ENCODE results near the gene CDT1.

DNA sequence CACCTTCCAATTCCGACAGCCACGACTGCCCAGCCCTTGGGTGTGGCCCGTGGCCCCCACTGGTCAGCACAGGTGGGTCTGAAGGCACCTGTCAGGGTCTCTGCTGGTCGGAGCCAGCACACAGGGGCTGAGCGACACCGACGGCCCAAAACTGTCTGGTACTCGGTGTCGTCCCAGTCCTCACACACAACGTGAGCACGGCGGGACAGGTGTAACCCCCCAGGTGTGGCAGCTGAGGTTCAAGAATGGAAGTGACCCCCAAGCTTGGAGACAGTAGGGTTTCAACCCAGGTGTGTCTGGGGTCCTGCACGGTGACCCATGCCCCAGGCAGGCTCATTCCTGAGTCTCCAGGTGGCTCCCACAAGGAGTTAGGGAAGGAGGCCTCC lies 52.1 kb downstream of the CDT1 start:
- no peak for TF ChIP-seq EZH2phosphoT487 (IDR thresholded peaks at IDR 0.05; ENCODE audit: low read depth, severe bottlenecking, unreplicated experiment)
- TF ChIP-seq, protein P1, sequence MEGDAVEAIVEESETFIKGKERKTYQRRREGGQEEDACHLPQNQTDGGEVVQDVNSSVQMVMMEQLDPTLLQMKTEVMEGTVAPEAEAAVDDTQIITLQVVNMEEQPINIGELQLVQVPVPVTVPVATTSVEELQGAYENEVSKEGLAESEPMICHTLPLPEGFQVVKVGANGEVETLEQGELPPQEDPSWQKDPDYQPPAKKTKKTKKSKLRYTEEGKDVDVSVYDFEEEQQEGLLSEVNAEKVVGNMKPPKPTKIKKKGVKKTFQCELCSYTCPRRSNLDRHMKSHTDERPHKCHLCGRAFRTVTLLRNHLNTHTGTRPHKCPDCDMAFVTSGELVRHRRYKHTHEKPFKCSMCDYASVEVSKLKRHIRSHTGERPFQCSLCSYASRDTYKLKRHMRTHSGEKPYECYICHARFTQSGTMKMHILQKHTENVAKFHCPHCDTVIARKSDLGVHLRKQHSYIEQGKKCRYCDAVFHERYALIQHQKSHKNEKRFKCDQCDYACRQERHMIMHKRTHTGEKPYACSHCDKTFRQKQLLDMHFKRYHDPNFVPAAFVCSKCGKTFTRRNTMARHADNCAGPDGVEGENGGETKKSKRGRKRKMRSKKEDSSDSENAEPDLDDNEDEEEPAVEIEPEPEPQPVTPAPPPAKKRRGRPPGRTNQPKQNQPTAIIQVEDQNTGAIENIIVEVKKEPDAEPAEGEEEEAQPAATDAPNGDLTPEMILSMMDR (IDR thresholded peaks at IDR 0.05; ENCODE audit: poor library complexity), result no peak
